HepG2 (cell line): Measurements from ENCODE around the gene THOP1. TPM values are rescaled to one million over a fixed set of nuclear protein-coding genes. Genes with fewer than 3 reads are reported as not detected.

Experiments
- ATAC-seq: fragments of 200-7000 bp; cut with Tn5 transposase; 3 replicates; pipeline ENCODE4 v1.9.1; 2020; ENCODE audit warnings: mild to moderate bottlenecking, moderate library complexity
- BruUV-seq: library from RNA; stranded (reverse); fragments of 400-500 nt; replicated peaks from 2 replicates; lab custom pipeline; 2021; lab: Mats Ljungman, UMichigan
- CTCF ChIA-PET: fragments of 300-600 bp; formaldehyde crosslinking; extraction: SDS; loops from one replicate; lab custom pipeline; 2021; ENCODE audit warnings: low total read pairs, inconsistent platforms, low intra/inter-chr PET ratio; lab: Yijun Ruan, JAX
- POLR2A ChIA-PET: fragments of 350-600 bp; sonication (Branson Sonifier 250); formaldehyde crosslinking; loops from one replicate; lab custom pipeline; 2020; ENCODE audit warnings: antibody characterized with exemption, inconsistent platforms; lab: Yijun Ruan, JAX
- DNase-seq: peaks from one replicate; pipeline ENCODE4 v3.0.0-alpha.2; 2015; ENCODE audit warnings: low spot score
- FAIRE-seq: peaks from 3 replicates; lab custom pipeline; 2011; peaks lifted over from hg19 to GRCh38; lab: Jason Lieb, UNC
- H2AFZ ChIP-seq: one replicate; pipeline ENCODE4 v1.6.1; 2011; ENCODE audit warnings: low read length, inconsistent platforms
- H3K27ac ChIP-seq: fragments of 300-600 bp; 3 replicates; pipeline ENCODE4 v1.8.0; 2011; ENCODE audit warnings: mixed run types, mild to moderate bottlenecking, mixed read lengths, low read length, inconsistent platforms; ENCODE audit not compliant: insufficient read depth; ENCODE audit errors: extremely low read length
- H3K27me3 ChIP-seq, 2 experiments: fragments of 200-600 bp in 1 of 2; 2 replicates in 1 of 2; 3 replicates in 1 of 2; pipeline versions ENCODE4 v1.6.0 to v1.8.0; 2011; ENCODE audit warnings: low read length in 2 of 2, mild to moderate bottlenecking in 2 of 2, moderate library complexity in 2 of 2, inconsistent platforms in 1 of 2; ENCODE audit not compliant: insufficient read depth in 2 of 2, control insufficient read depth in 1 of 2
- H3K36me3 ChIP-seq, 2 experiments: fragments of 200-600 bp in 1 of 2; replicated peaks in 1 of 2; 2 replicates in 1 of 2; 3 replicates in 1 of 2; pipeline versions ENCODE4 v1.5.1 to v1.8.0; 2011; ENCODE audit warnings: low read length in 2 of 2, inconsistent platforms in 1 of 2; ENCODE audit not compliant: insufficient read depth in 2 of 2, control insufficient read depth in 1 of 2
- H3K4me1 ChIP-seq: 2 replicates; pipeline ENCODE4 v1.5.1; 2012; ENCODE audit warnings: low read length, inconsistent platforms; ENCODE audit not compliant: insufficient read depth
- H3K4me2 ChIP-seq: 2 replicates; pipeline ENCODE4 v1.6.0; 2011; ENCODE audit warnings: low read depth, low read length, inconsistent platforms
- H3K4me3 ChIP-seq, 3 experiments: fragments of 200-600 bp in 1 of 3; sonication (generic), shearing (Covaris generic) in 1 of 3; replicated peaks in 1 of 3; 2 replicates each; pipeline ENCODE4 v1.5.1; 2011 to 2016; ENCODE audit warnings: low read length in 3 of 3, inconsistent platforms in 2 of 3, low read depth in 2 of 3, mild to moderate bottlenecking in 2 of 3, control low read depth in 1 of 3, mixed read lengths in 1 of 3; ENCODE audit not compliant: insufficient read depth in 1 of 3
- H3K79me2 ChIP-seq: one replicate; pipeline ENCODE4 v1.6.1; 2011; ENCODE audit warnings: low read length, inconsistent platforms; ENCODE audit not compliant: insufficient read depth
- H3K9ac ChIP-seq: 2 replicates; pipeline ENCODE4 v1.6.0; 2011; ENCODE audit warnings: mild to moderate bottlenecking, low read depth, low read length, inconsistent platforms; ENCODE audit not compliant: insufficient read depth
- H3K9me3 ChIP-seq: 2 replicates; pipeline ENCODE4 v1.5.1; 2012; ENCODE audit warnings: mild to moderate bottlenecking, low read length
- H4K20me1 ChIP-seq: 2 replicates; pipeline ENCODE4 v1.6.0; 2011; ENCODE audit warnings: inconsistent platforms, mild to moderate bottlenecking, low read length, moderate library complexity; ENCODE audit not compliant: insufficient read depth
- AGO1 ChIP-seq: fragments of 200-400 bp; formaldehyde crosslinking; IDR thresholded peaks from 2 replicates; pipeline ENCODE4 v1.6.1; 2017; ENCODE audit warnings: mild to moderate bottlenecking, low read depth, low read length, moderate library complexity; ENCODE audit not compliant: poor library complexity, severe bottlenecking
- AGO2 ChIP-seq: fragments of 200-400 bp; formaldehyde crosslinking; optimal IDR thresholded peaks from 2 replicates; pipeline ENCODE3; 2017; ENCODE audit warnings: mild to moderate bottlenecking, low read depth, low read length, moderate library complexity
- ATRX ChIP-seq: sonication (generic); formaldehyde crosslinking; IDR thresholded peaks from 2 replicates; pipeline ENCODE4 v1.4.0; 2020; ENCODE audit warnings: missing genetic modification reagents, borderline replicate concordance
- CHD2 ChIP-seq: IDR thresholded peaks from 2 replicates; pipeline ENCODE4 v1.6.1; 2011; ENCODE audit warnings: low read depth, low read length, improper control_type of control experiment
- CREB1 ChIP-seq, 2 experiments: fragments of 450-650 bp in 1 of 2; IDR thresholded peaks; 2 replicates each; pipeline ENCODE4 v1.6.1; 2016 to 2017; ENCODE audit warnings: control low read depth in 1 of 2, mild to moderate bottlenecking in 1 of 2, missing compliant biosample characterization in 1 of 2, missing genetic modification characterization in 1 of 2
- KDM5B ChIP-seq: sonication (generic); formaldehyde crosslinking; IDR thresholded peaks from 2 replicates; pipeline ENCODE4 v1.4.0; 2020; ENCODE audit warnings: missing genetic modification reagents, mild to moderate bottlenecking, borderline replicate concordance
- PHF21A ChIP-seq: sonication (generic); formaldehyde crosslinking; IDR thresholded peaks from 2 replicates; pipeline ENCODE4 v1.5.0; 2020; ENCODE audit warnings: mild to moderate bottlenecking, missing genetic modification reagents
- POLR2G ChIP-seq: fragments of 200-400 bp; formaldehyde crosslinking; IDR thresholded peaks from 2 replicates; pipeline ENCODE4 v1.6.1; 2018; ENCODE audit warnings: mild to moderate bottlenecking, low read depth, low read length, moderate library complexity
- ZBTB38 ChIP-seq: sonication (generic); formaldehyde crosslinking; IDR thresholded peaks from 2 replicates; pipeline ENCODE4 v1.5.1; 2020; ENCODE audit warnings: mild to moderate bottlenecking, missing genetic modification reagents
- ZNF3 ChIP-seq: IDR thresholded peaks from 2 replicates; pipeline ENCODE4 v1.7.0; 2017; ENCODE audit warnings: inconsistent platforms
- ZNF335 ChIP-seq: sonication (generic); formaldehyde crosslinking; IDR thresholded peaks from 2 replicates; pipeline ENCODE4 v1.4.0; 2020; ENCODE audit warnings: missing genetic modification reagents
- ZNF430 ChIP-seq: sonication (generic); formaldehyde crosslinking; IDR thresholded peaks from 2 replicates; pipeline ENCODE4 v1.9.0; 2021; ENCODE audit warnings: mild to moderate bottlenecking, missing genetic modification reagents
- ZNF615 ChIP-seq: sonication (generic); formaldehyde crosslinking; IDR thresholded peaks from 2 replicates; pipeline ENCODE4 v1.5.0; 2020; ENCODE audit warnings: mild to moderate bottlenecking, missing genetic modification reagents, borderline replicate concordance
- WGBS: methylation state at CpG from one replicate; pipeline ENCODE4 v1.1.6; 2017; ENCODE audit warnings: low lambda C conversion rate; 5-methylcytosine and 5-hydroxymethylcytosine counted together
- in situ Hi-C: cut with HindIII; loops from 2 replicates; pipeline ENCODE4 v1.10.0; 2017; ENCODE audit warnings: low pct_unique_long_range_greater_than_20kb; ENCODE audit not compliant: extremely low pct_ligation_motif_present
- intact Hi-C: fragments of 100-400 bp; cut with micrococcal nuclease; formaldehyde crosslinking; loops from one replicate; pipeline ENCODE4 v1.10.0; 2022; ENCODE audit not compliant: unreplicated experiment
- polyA plus RNA-seq, 8 experiments: library from polyadenylated mRNA; depleted of rRNA in 3 of 8; stranded (reverse) in 7 of 8; unstranded in 1 of 8; fragments of >200 nt; fragmentation: Illumina TruSeq in 4 of 8; extraction: Trizol in 4 of 8; gene quantifications; 2 replicates each; pipeline versions ENCODE4 v1.2.1 to v1.2.3, GENCODE V29; 2011 to 2016; ENCODE audit warnings: low read depth in 4 of 8, missing spikeins in 1 of 8, mixed read lengths in 1 of 8; ENCODE audit not compliant: insufficient read depth in 1 of 8
- total RNA-seq, 5 experiments: library from RNA; depleted of rRNA; stranded (reverse); fragments of >200 nt; fragmentation: Illumina TruSeq; extraction: Trizol; gene quantifications; 2 replicates each; pipeline ENCODE4 v1.2.3, GENCODE V29; 2016; ENCODE audit warnings: low read depth in 1 of 5
- TF ChIP-seq, protein P1 (sequence below): sonication (generic); formaldehyde crosslinking; conservative IDR thresholded peaks from 2 replicates; pipeline ENCODE4 v1.8.0; 2022; ENCODE audit warnings: low read depth, missing genetic modification reagents
- TF ChIP-seq, protein P2 (sequence below): sonication (generic); formaldehyde crosslinking; IDR thresholded peaks from 2 replicates; pipeline ENCODE4 v1.5.0; 2020; ENCODE audit warnings: mild to moderate bottlenecking, missing genetic modification reagents, moderate library complexity
- TF ChIP-seq, protein P3 (sequence below): sonication (generic); formaldehyde crosslinking; IDR thresholded peaks from 2 replicates; pipeline ENCODE4 v1.4.0; 2020; ENCODE audit warnings: missing genetic modification reagents

Gene THOP1
- total and polyA plus RNA-seq, 2 of the 13 experiments (the other 11 are each of a cell fraction or from before 2014, with no cell fraction given), result 74.4 to 116 TPM

DNA sequence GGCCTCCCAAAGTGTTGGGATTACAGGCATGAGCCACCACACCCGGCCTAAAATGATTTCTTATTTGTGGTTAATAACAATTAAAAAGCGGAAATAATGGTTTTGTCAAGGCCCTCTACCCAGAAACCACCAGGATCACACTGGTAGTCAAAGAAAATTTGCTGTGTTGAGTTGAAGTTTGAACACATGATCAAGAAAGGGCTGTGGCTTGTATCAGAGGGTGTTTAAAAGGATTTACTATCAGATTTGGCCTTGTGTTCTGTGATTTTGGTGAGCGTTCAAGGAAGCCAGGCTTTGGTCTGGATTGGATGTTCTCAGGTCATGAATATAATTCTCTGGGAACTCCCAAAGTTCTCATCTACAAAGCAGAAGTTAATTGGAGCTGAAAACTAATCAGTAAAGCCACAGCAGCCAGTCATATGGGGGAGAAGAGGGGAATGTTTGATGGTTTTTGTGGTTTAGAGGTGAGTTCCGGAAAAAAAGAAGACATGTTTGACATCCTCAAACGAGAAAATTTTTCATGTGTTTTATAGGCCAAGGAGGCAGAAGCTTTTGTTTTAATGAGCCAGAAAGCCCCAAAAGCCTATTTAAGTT is 71.3 kb downstream of the THOP1 start (continued):
- no peak for TF ChIP-seq POLR2G
- no peak for TF ChIP-seq ZNF335 (CRISPR knock-in tag)
- TF ChIP-seq KDM5B (CRISPR knock-in tag), result no peak
- TF ChIP-seq ATRX (CRISPR knock-in tag), result no peak
- TF ChIP-seq, protein P1, sequence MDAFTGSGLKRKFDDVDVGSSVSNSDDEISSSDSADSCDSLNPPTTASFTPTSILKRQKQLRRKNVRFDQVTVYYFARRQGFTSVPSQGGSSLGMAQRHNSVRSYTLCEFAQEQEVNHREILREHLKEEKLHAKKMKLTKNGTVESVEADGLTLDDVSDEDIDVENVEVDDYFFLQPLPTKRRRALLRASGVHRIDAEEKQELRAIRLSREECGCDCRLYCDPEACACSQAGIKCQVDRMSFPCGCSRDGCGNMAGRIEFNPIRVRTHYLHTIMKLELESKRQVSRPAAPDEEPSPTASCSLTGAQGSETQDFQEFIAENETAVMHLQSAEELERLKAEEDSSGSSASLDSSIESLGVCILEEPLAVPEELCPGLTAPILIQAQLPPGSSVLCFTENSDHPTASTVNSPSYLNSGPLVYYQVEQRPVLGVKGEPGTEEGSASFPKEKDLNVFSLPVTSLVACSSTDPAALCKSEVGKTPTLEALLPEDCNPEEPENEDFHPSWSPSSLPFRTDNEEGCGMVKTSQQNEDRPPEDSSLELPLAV (CRISPR knock-in tag), result no peak
- no peak for TF ChIP-seq ZNF615
- TF ChIP-seq PHF21A, result no peak
- TF ChIP-seq ZNF3 (CRISPR knock-in tag), result no peak

DNA sequence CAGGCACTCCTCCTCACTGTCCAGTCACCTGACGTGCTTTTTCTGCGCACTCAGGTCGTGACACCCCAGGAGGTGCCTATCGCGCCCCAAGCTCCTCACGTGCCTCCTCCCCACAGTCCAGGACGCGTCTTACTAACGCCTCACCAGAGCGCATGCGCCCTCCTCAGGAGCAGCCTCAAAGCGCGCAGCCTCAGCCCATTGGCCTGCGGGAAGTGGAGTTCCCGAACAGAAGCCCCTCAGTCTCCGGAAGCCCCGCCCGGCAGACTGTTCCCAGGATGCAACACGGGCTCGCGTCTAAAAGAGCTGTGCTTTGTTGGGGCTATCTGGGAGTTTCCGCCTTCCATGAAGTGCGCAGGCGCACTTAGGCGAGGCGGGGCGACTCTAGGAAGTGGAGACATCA is 73.6 kb downstream of the THOP1 start:
- Histone ChIP-seq H3K9me3 (no peaks in the 10 kb centered on the region), H3K4me2 (no peak overlapping the region), H2AFZ (no peak overlapping the region), H3K4me3 (no peak overlapping the region), H4K20me1 (no peaks in the 10 kb centered on the region), H3K9ac (no peak overlapping the region), H3K79me2 (no peaks in the 10 kb centered on the region), H3K27me3 (no peaks in the 10 kb centered on the region)
- intact Hi-C loops (no loop called here), in situ Hi-C loops (no loop called here)
- no peak for DNase-seq
- BruUV-seq, result no TSS peak
- ATAC-seq, result no peak
- WGBS, result 96% methylated on average over 26 of the region's 27 CpGs
- FAIRE-seq, result no peak
- TF ChIP-seq ZBTB38 (CRISPR knock-in tag), result peak; percentile 18; the same call in 1 of the 2 replicates
- peak; percentile 26; the same call in 1 of the 2 replicates for TF ChIP-seq CREB1 (IDR thresholded peaks at IDR 0.05)
- TF ChIP-seq CREB1 (CRISPR knock-in tag; IDR thresholded peaks at IDR 0.05), result no peak
- TF ChIP-seq, protein P2, sequence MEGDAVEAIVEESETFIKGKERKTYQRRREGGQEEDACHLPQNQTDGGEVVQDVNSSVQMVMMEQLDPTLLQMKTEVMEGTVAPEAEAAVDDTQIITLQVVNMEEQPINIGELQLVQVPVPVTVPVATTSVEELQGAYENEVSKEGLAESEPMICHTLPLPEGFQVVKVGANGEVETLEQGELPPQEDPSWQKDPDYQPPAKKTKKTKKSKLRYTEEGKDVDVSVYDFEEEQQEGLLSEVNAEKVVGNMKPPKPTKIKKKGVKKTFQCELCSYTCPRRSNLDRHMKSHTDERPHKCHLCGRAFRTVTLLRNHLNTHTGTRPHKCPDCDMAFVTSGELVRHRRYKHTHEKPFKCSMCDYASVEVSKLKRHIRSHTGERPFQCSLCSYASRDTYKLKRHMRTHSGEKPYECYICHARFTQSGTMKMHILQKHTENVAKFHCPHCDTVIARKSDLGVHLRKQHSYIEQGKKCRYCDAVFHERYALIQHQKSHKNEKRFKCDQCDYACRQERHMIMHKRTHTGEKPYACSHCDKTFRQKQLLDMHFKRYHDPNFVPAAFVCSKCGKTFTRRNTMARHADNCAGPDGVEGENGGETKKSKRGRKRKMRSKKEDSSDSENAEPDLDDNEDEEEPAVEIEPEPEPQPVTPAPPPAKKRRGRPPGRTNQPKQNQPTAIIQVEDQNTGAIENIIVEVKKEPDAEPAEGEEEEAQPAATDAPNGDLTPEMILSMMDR (CRISPR knock-in tag), result peak; percentile 23; the same call in 1 of the 2 replicates
- TF ChIP-seq, protein P3, sequence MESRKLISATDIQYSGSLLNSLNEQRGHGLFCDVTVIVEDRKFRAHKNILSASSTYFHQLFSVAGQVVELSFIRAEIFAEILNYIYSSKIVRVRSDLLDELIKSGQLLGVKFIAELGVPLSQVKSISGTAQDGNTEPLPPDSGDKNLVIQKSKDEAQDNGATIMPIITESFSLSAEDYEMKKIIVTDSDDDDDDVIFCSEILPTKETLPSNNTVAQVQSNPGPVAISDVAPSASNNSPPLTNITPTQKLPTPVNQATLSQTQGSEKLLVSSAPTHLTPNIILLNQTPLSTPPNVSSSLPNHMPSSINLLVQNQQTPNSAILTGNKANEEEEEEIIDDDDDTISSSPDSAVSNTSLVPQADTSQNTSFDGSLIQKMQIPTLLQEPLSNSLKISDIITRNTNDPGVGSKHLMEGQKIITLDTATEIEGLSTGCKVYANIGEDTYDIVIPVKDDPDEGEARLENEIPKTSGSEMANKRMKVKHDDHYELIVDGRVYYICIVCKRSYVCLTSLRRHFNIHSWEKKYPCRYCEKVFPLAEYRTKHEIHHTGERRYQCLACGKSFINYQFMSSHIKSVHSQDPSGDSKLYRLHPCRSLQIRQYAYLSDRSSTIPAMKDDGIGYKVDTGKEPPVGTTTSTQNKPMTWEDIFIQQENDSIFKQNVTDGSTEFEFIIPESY (CRISPR knock-in tag), result 0 out of 2 replicates have a peak, but pooled peaks have one; percentile 15
- TF ChIP-seq AGO1, result peak; percentile 50
- TF ChIP-seq AGO2, result peak; percentile 70
- no peak for TF ChIP-seq ZNF430 (CRISPR knock-in tag)
- no peak for TF ChIP-seq CHD2
- TF ChIP-seq, all 625 proteins: peak for 6
- Histone ChIP-seq H3K36me3 (peaks cover 0 to 1% of the 10 kb centered on the region in 2 experiments; a peak in 1 of 5 replicates), H3K27ac (no peak overlapping the region), H3K4me1 (peaks cover 18% of the 10 kb centered on the region)
- CTCF ChIA-PET, result no interaction called here
- POLR2A ChIA-PET, result interaction anchor here (1.4 kb wide), 1 partner anchor 8 kb away, joined by 5 read pairs; the partner anchor contains the start of gene ZNF556
